NCI-H2107 treated with DMSO at 0.1 percent for 48 hours (cell line): Measurements from ENCODE around the gene GSTA1.
"Not testable (repeated sequence)": the region's sequence is repeated elsewhere in the genome, so short reads cannot be mapped to it uniquely, and the experiment has no call there.

ENCODE experiments used
- DNase-seq: peaks from one replicate; lab custom pipeline; 2025; ENCODE audit not compliant: unreplicated experiment; lab: John Stamatoyannopoulos, UW

GSTA1 gene

GRCh38 chr6:52803668-52804255 is at the start of gene GSTA1:
Gene GSTA1, minus strand, starts transcription at chr6:52803816. Its CDS starts 4,549 bp downstream, at chr6:52799267.
- DNase-seq = not testable (repeated sequence)

GRCh38 chr6:52849137-52849536 is 45.5 kb upstream of the GSTA1 start:
- DNase-seq = no peak

GRCh38 chr6:52846002-52846401 is 42.4 kb upstream of the GSTA1 start:
- no peak for DNase-seq

- no peak for DNase-seq
Measured at GRCh38 chr6:52843605-52844004, 40.0 kb upstream of the GSTA1 start.

GRCh38 chr6:52840763-52841585 is 37.4 kb upstream of the GSTA1 start, which contains the start of gene GSTA5:
Gene GSTA5, minus strand, starts transcription at chr6:52840813.
- DNase-seq = no peak

- DNase-seq = no peak
Measured at GRCh38 chr6:52839124-52840055, 35.8 kb upstream of the GSTA1 start.

GRCh38 chr6:52834481-52834880 is 30.9 kb upstream of the GSTA1 start:
- DNase-seq = no peak

- DNase-seq = not testable (repeated sequence)
Measured at GRCh38 chr6:52830869-52831268, 27.3 kb upstream of the GSTA1 start.

- DNase-seq = no peak
Measured at GRCh38 chr6:52829046-52829817, 25.6 kb upstream of the GSTA1 start.

- DNase-seq = not testable (repeated sequence)
Measured at GRCh38 chr6:52828621-52829020, 25.0 kb upstream of the GSTA1 start.

GRCh38 chr6:52827073-52827783 is 23.6 kb upstream of the GSTA1 start:
- DNase-seq = not testable (repeated sequence)

GRCh38 chr6:52826513-52826912 is 22.9 kb upstream of the GSTA1 start:
- no peak for DNase-seq

- not testable (repeated sequence) for DNase-seq
Measured at GRCh38 chr6:52825900-52826459, 22.4 kb upstream of the GSTA1 start.

GRCh38 chr6:52825270-52825793 is 21.7 kb upstream of the GSTA1 start:
- DNase-seq = not testable (repeated sequence)

GRCh38 chr6:52821842-52822241 is 18.2 kb upstream of the GSTA1 start:
- DNase-seq = no peak

GRCh38 chr6:52820198-52820597 is 16.6 kb upstream of the GSTA1 start:
- DNase-seq = no peak

- no peak for DNase-seq
Measured at GRCh38 chr6:52815167-52816092, 11.8 kb upstream of the GSTA1 start.

- not testable (repeated sequence) for DNase-seq
Measured at GRCh38 chr6:52814545-52814944, 10.9 kb upstream of the GSTA1 start.
